Stimulated activated CD8-positive, alpha-beta memory T cell treated with anti-CD3 and anti-CD28 coated beads, Interleukin-7, amount 100 ng/mL, for 4 hours (primary cell): ENCODE results near the gene KLF14.
"Not testable (repeated sequence)": the region's sequence is repeated elsewhere in the genome, so short reads cannot be mapped to it uniquely, and the experiment has no call there.

ENCODE experiments used
- DNase-seq, 2 donors: peaks; one replicate each; pipeline ENCODE4 v3.0.0-alpha.2; 2020; ENCODE audit warnings: low read depth in 2 of 2

The KLF14 gene

GRCh38 chr7:130733931-130734814, at the start of gene KLF14:
KLF14 (minus strand) TSS chr7:130734207; CDS start chr7:130734033, 174 bp downstream.
- DNase-seq, result peak; percentile 23 to 49

GRCh38 chr7:130781346-130781745, 47.3 kb upstream of the KLF14 start:
- DNase-seq, result no peak

GRCh38 chr7:130777426-130777825, 43.4 kb upstream of the KLF14 start:
- DNase-seq, result no peak

GRCh38 chr7:130772456-130772855, 38.4 kb upstream of the KLF14 start:
- not testable (repeated sequence) for DNase-seq

GRCh38 chr7:130768854-130769253, 34.8 kb upstream of the KLF14 start:
- no peak for DNase-seq

GRCh38 chr7:130764569-130764968, 30.6 kb upstream of the KLF14 start:
- DNase-seq, result not testable (repeated sequence)

GRCh38 chr7:130758429-130759056, 24.5 kb upstream of the KLF14 start:
- DNase-seq, result no peak

- DNase-seq, result no peak
These were observed 22.3 kb upstream of the KLF14 start for GRCh38 chr7:130756316-130756715.

- no peak for DNase-seq
These were observed 18.4 kb upstream of the KLF14 start for GRCh38 chr7:130752424-130752823.

GRCh38 chr7:130750755-130751154, 16.7 kb upstream of the KLF14 start:
- DNase-seq, result no peak

- DNase-seq, result no peak
These were observed 14.8 kb upstream of the KLF14 start for GRCh38 chr7:130748531-130749389.

GRCh38 chr7:130741331-130741995, 7.5 kb upstream of the KLF14 start:
- no peak for DNase-seq

- DNase-seq, result no peak
These were observed 6.6 kb upstream of the KLF14 start for GRCh38 chr7:130740606-130741005.

- no peak for DNase-seq
These were observed 2.4 kb upstream of the KLF14 start for GRCh38 chr7:130736298-130736900.

GRCh38 chr7:130734815-130735716, 1.1 kb upstream of the KLF14 start:
- no peak for DNase-seq

- peak in 1 of 2 donors; percentile 20 for DNase-seq
These were observed 752 bp downstream of the KLF14 start for GRCh38 chr7:130732980-130733930.

GRCh38 chr7:130723784-130724183, 10.2 kb downstream of the KLF14 start:
- no peak for DNase-seq

GRCh38 chr7:130721486-130722277, 12.3 kb downstream of the KLF14 start:
- DNase-seq, result no peak
